PC-9 (cell line): ENCODE data around the gene RAB11FIP2. TPM values are rescaled to one million over a fixed set of nuclear protein-coding genes. Genes with fewer than 3 reads are reported as not detected.

Experiments used
- BruUV-seq: library from RNA; stranded (reverse); fragments of 400-500 nt; replicated peaks from 2 replicates; lab custom pipeline; 2021; lab: Mats Ljungman, UMichigan
- CTCF ChIA-PET: fragments of 300-600 bp; sonication (Branson Sonifier 250); formaldehyde crosslinking; loops from one replicate; lab custom pipeline; 2022; ENCODE audit warnings: antibody characterized with exemption; lab: Charles Lee
- POLR2A ChIA-PET: fragments of 300-600 bp; sonication (Branson Sonifier 250); formaldehyde crosslinking; loops from one replicate; lab custom pipeline; 2022; ENCODE audit warnings: antibody characterized with exemption; ENCODE audit not compliant: unreplicated experiment; lab: Charles Lee
- DNase-seq, 2 experiments: peaks; one replicate each; pipeline versions ENCODE4 v3.0.0 to v3.0.0-alpha.2; 2015 to 2022; ENCODE audit warnings: mixed read lengths in 1 of 2
- H2AFZ ChIP-seq: fragments of 200-600 bp; sonication (generic); 2 replicates; pipeline ENCODE4 v1.8.1; 2017; ENCODE audit warnings: antibody characterized with exemption
- H3F3A ChIP-seq: fragments of 200-600 bp; sonication (generic); 2 replicates; pipeline ENCODE4 v1.8.1; 2017; ENCODE audit warnings: antibody characterized with exemption, mild to moderate bottlenecking, low read depth; ENCODE audit not compliant: insufficient read depth
- H3K27ac ChIP-seq: fragments of 200-600 bp; sonication (generic); 2 replicates; pipeline ENCODE4 v1.6.1; 2016; ENCODE audit warnings: mixed run types
- H3K27me3 ChIP-seq: fragments of 200-600 bp; sonication (generic); 2 replicates; pipeline ENCODE4 v1.6.1; 2016; ENCODE audit warnings: low read depth, mixed run types; ENCODE audit not compliant: insufficient read depth
- H3K36me3 ChIP-seq: fragments of 200-600 bp; sonication (generic); 2 replicates; pipeline ENCODE4 v1.6.1; 2016; ENCODE audit warnings: low read depth, mixed run types
- H3K4me1 ChIP-seq: fragments of 200-600 bp; sonication (generic); replicated peaks from 2 replicates; pipeline ENCODE4 v1.6.1; 2016; ENCODE audit warnings: mixed run types; ENCODE audit not compliant: insufficient read depth
- H3K4me2 ChIP-seq: fragments of 200-600 bp; sonication (generic); 2 replicates; pipeline ENCODE4 v1.6.1; 2017; ENCODE audit warnings: mixed run types
- H3K4me3 ChIP-seq: fragments of 200-600 bp; sonication (generic); 2 replicates; pipeline ENCODE4 v1.6.1; 2016; ENCODE audit warnings: mixed run types
- H3K79me2 ChIP-seq: fragments of 200-600 bp; sonication (generic); 2 replicates; pipeline ENCODE4 v1.6.1; 2017; ENCODE audit warnings: low read depth, mixed run types
- H3K9me2 ChIP-seq: fragments of 200-600 bp; sonication (generic); 2 replicates; pipeline ENCODE4 v1.8.1; 2017; ENCODE audit warnings: mild to moderate bottlenecking; ENCODE audit not compliant: insufficient read depth
- H3K9me3 ChIP-seq: fragments of 200-600 bp; sonication (generic); 2 replicates; pipeline ENCODE4 v1.8.1; 2016; ENCODE audit warnings: low read depth; ENCODE audit not compliant: insufficient read depth
- H4K20me1 ChIP-seq: fragments of 200-600 bp; sonication (generic); 2 replicates; pipeline ENCODE4 v1.8.1; 2017; ENCODE audit not compliant: insufficient read depth
- CTCF ChIP-seq: fragments of 200-600 bp; sonication (generic); conservative IDR thresholded peaks from 2 replicates; pipeline ENCODE4 v1.6.1; 2017; ENCODE audit warnings: mixed run types, antibody characterized with exemption, mild to moderate bottlenecking, moderate library complexity
- EZH2 ChIP-seq: fragments of 200-600 bp; sonication (generic); IDR thresholded peaks from 2 replicates; pipeline ENCODE4 v1.8.0; 2017; ENCODE audit warnings: antibody characterized with exemption, low read depth
- intact Hi-C: fragments of 100-400 bp; cut with micrococcal nuclease; formaldehyde crosslinking; loops from one replicate; pipeline ENCODE4 v1.10.0; 2022; ENCODE audit not compliant: unreplicated experiment
- total RNA-seq: library from RNA; stranded (reverse); gene quantifications from 2 replicates; pipeline ENCODE4 v1.2.3, GENCODE V29; 2021

The RAB11FIP2 gene
- total RNA-seq, 1 experiment from 2014 or later: 6.0 TPM

- no peaks in the 10 kb centered on the region for H3K9me3 ChIP-seq
- no peak for TF ChIP-seq CTCF
- no peak for TF ChIP-seq EZH2
- no peaks in the 10 kb centered on the region for H3F3A ChIP-seq
- no peaks in the 10 kb centered on the region for H3K4me1 ChIP-seq
- ChIA-PET POLR2A (no interaction called here), CTCF (no interaction called here)
- no peaks in the 10 kb centered on the region for H3K27me3 ChIP-seq
- H3K27ac ChIP-seq: no peak overlapping the region
- H4K20me1 ChIP-seq: no peaks in the 10 kb centered on the region
- no peaks in the 10 kb centered on the region for H3K36me3 ChIP-seq
- no peak overlapping the region for H3K4me2 ChIP-seq
- no peaks in the 10 kb centered on the region for H3K79me2 ChIP-seq
- no peak for DNase-seq
- no peaks in the 10 kb centered on the region for H3K9me2 ChIP-seq
- BruUV-seq: no TSS peak
- H2AFZ ChIP-seq: no peak overlapping the region
- no peak overlapping the region for H3K4me3 ChIP-seq
- intact Hi-C loops: no loop called here
Observed at GRCh38 chr10:118033905-118034304, 12.8 kb downstream of the RAB11FIP2 start.

- DNase-seq: no peak
- ChIA-PET POLR2A (no interaction called here), CTCF (no interaction called here)
- Histone ChIP-seq H3K27me3 (no peaks in the 10 kb centered on the region), H4K20me1 (no peaks in the 10 kb centered on the region), H3K4me1 (no peaks in the 10 kb centered on the region), H3K9me2 (no peaks in the 10 kb centered on the region), H3K79me2 (no peaks in the 10 kb centered on the region), H3K4me2 (no peak overlapping the region), H3K36me3 (no peaks in the 10 kb centered on the region), H3K4me3 (no peak overlapping the region), H2AFZ (no peak overlapping the region), H3F3A (no peaks in the 10 kb centered on the region), H3K27ac (no peak overlapping the region), H3K9me3 (no peaks in the 10 kb centered on the region)
- intact Hi-C loops: no loop called here
- TF ChIP-seq CTCF (no peak), EZH2 (no peak)
- no TSS peak for BruUV-seq
Observed at GRCh38 chr10:118032564-118032963, 14.2 kb downstream of the RAB11FIP2 start.

- Histone ChIP-seq H3K79me2 (no peaks in the 10 kb centered on the region), H3K36me3 (no peaks in the 10 kb centered on the region), H2AFZ (no peak overlapping the region), H3K9me2 (no peaks in the 10 kb centered on the region), H4K20me1 (no peaks in the 10 kb centered on the region), H3K4me1 (no peaks in the 10 kb centered on the region), H3K27ac (no peak overlapping the region), H3K9me3 (no peaks in the 10 kb centered on the region), H3K4me3 (no peak overlapping the region), H3K4me2 (no peak overlapping the region), H3F3A (no peaks in the 10 kb centered on the region), H3K27me3 (no peaks in the 10 kb centered on the region)
- intact Hi-C loops: no loop called here
- ChIA-PET CTCF (no interaction called here), POLR2A (no interaction called here)
- no peak for TF ChIP-seq CTCF
- TF ChIP-seq EZH2: no peak
- DNase-seq: no peak
- BruUV-seq: no TSS peak
Observed at GRCh38 chr10:118031351-118032075, 15.2 kb downstream of the RAB11FIP2 start.
